Stimulated activated CD8-positive, alpha-beta memory T cell treated with anti-CD3 and anti-CD28 coated beads, Interleukin-15, amount 100 ng/mL, for 4 hours (primary cell): ENCODE measurements around the gene CUL4B.
"Not testable (repeated sequence)": the region's sequence is repeated elsewhere in the genome, so short reads cannot be mapped to it uniquely, and the experiment has no call there.

Experiments
- DNase-seq, 2 donors: peaks; one replicate each; pipeline ENCODE4 v3.0.0-alpha.2; 2020; ENCODE audit warnings: low read depth in 2 of 2

Gene CUL4B

GRCh38 chrX:120560842-120561633, at the start of gene CUL4B:
Gene CUL4B (minus strand): TSS chrX:120560962. CDS start chrX:120560638, 324 bp downstream.
- peak; percentile 80 to 84 for DNase-seq

- DNase-seq = peak in 1 of 2 donors; percentile 0
These were observed 43.6 kb upstream of the CUL4B start for GRCh38 chrX:120604361-120604782.

GRCh38 chrX:120603707-120604360, 43.1 kb upstream of the CUL4B start, which contains the start of gene MCTS1:
Gene MCTS1 (plus strand): TSS chrX:120604101. CDS start chrX:120604237, 136 bp downstream.
- peak; percentile 47 to 61 for DNase-seq

- DNase-seq = no peak
These were observed 24.9 kb upstream of the CUL4B start for GRCh38 chrX:120585702-120586101.

- DNase-seq = no peak
These were observed 14.8 kb upstream of the CUL4B start for GRCh38 chrX:120575379-120576114.

GRCh38 chrX:120573806-120574205, 13.0 kb upstream of the CUL4B start:
- DNase-seq = not testable (repeated sequence)

- no peak for DNase-seq
These were observed 9.3 kb upstream of the CUL4B start for GRCh38 chrX:120570011-120570600.

GRCh38 chrX:120568609-120569008, 7.8 kb upstream of the CUL4B start:
- no peak for DNase-seq

GRCh38 chrX:120568035-120568434, 7.3 kb upstream of the CUL4B start:
- DNase-seq = no peak

- no peak for DNase-seq
These were observed 6.1 kb upstream of the CUL4B start for GRCh38 chrX:120566817-120567216.

- DNase-seq = no peak
These were observed 4.2 kb upstream of the CUL4B start for GRCh38 chrX:120564925-120565324.

GRCh38 chrX:120562569-120562926, 1.8 kb upstream of the CUL4B start:
- DNase-seq = no peak

- no peak for DNase-seq
These were observed 1.1 kb upstream of the CUL4B start for GRCh38 chrX:120561634-120562568.

- peak in 1 of 2 donors; percentile 3 for DNase-seq
These were observed 339 bp downstream of the CUL4B start for GRCh38 chrX:120560405-120560841.

GRCh38 chrX:120559804-120560203, 958 bp downstream of the CUL4B start:
- DNase-seq = no peak

- no peak for DNase-seq
These were observed 4.5 kb downstream of the CUL4B start for GRCh38 chrX:120556251-120556650.

GRCh38 chrX:120549483-120550452, 11.0 kb downstream of the CUL4B start:
- no peak for DNase-seq

- DNase-seq = no peak
These were observed 24.7 kb downstream of the CUL4B start for GRCh38 chrX:120536061-120536460.

- DNase-seq = no peak
These were observed 26.2 kb downstream of the CUL4B start for GRCh38 chrX:120534413-120535205.
